OCI-LY1 (cell line): Measurements from ENCODE around the gene GGCT.

Source experiments
- EZH2 ChIP-seq: fragments of 200-600 bp; sonication (generic), shearing (Covaris generic); IDR thresholded peaks from 2 replicates; pipeline ENCODE4 v1.8.0; 2017; ENCODE audit warnings: borderline replicate concordance, mixed run types, mild to moderate bottlenecking, antibody characterized with exemption, low read length, moderate library complexity, mixed read lengths
- TF ChIP-seq, protein P1 (sequence below): fragments of 200-600 bp; sonication (generic), shearing (Covaris generic); IDR thresholded peaks from 2 replicates; pipeline ENCODE4 v1.5.1; 2017; ENCODE audit warnings: mild to moderate bottlenecking, antibody characterized with exemption, low read length, moderate library complexity, mixed read lengths

DNA sequence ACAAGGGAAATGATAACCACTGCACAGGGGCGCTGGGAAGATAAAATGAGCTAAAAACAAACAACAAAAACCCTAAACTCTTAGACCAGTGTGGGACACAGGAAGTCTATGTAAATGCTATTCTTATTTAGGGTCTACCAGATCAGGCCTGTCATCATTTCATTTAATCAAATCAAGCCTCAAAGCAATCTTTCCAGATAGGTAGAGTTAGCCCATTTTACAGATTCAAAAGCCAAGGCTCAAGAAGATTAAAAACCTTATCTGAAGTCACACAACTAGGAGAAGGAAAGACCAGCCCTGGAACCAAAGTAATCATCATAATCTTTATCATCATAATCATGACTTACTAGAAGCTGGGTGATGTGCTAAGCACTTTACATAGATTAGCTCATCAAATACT is 30.7 kb downstream of the GGCT start:
- TF ChIP-seq, protein P1, sequence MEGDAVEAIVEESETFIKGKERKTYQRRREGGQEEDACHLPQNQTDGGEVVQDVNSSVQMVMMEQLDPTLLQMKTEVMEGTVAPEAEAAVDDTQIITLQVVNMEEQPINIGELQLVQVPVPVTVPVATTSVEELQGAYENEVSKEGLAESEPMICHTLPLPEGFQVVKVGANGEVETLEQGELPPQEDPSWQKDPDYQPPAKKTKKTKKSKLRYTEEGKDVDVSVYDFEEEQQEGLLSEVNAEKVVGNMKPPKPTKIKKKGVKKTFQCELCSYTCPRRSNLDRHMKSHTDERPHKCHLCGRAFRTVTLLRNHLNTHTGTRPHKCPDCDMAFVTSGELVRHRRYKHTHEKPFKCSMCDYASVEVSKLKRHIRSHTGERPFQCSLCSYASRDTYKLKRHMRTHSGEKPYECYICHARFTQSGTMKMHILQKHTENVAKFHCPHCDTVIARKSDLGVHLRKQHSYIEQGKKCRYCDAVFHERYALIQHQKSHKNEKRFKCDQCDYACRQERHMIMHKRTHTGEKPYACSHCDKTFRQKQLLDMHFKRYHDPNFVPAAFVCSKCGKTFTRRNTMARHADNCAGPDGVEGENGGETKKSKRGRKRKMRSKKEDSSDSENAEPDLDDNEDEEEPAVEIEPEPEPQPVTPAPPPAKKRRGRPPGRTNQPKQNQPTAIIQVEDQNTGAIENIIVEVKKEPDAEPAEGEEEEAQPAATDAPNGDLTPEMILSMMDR, result no peak
- TF ChIP-seq EZH2, result no peak
